Measurements from ENCODE around the gene MED7. TPM values are rescaled to one million over a fixed set of nuclear protein-coding genes. Genes with fewer than 3 reads are reported as not detected.

Gene MED7
- total RNA-seq, 1 donor from 2014 or later = 9.6 TPM

GRCh38 chr5:157116483-157116954, 26.1 kb downstream of the MED7 start:
- no peaks in the 10 kb centered on the region for H3K36me3 ChIP-seq (ENCODE audit: insufficient read depth, low read length)
- H3K4me3 Mint-ChIP-seq (ENCODE audit: unreplicated experiment) = no peak overlapping the region
- no peak overlapping the region for H3K9ac ChIP-seq (ENCODE audit: low read length)
- no peak overlapping the region for H3K4me3 ChIP-seq (ENCODE audit: insufficient read depth, low read depth, low read length)
- no peaks in the 10 kb centered on the region for H3K27me3 Mint-ChIP-seq (ENCODE audit: low read depth, unreplicated experiment)
- H3K4me1 Mint-ChIP-seq (ENCODE audit: low read depth, unreplicated experiment) = peaks cover 12% of the 10 kb centered on the region
- no peak overlapping the region for H3K27ac ChIP-seq (ENCODE audit: low read depth, low read length)
- H3K9me3 Mint-ChIP-seq (ENCODE audit: unreplicated experiment) = peaks cover 9% of the 10 kb centered on the region
- H4K20me1 ChIP-seq (ENCODE audit: insufficient read depth, low read length) = no peaks in the 10 kb centered on the region
- H2AFZ ChIP-seq (ENCODE audit: low read depth, low read length) = no peak overlapping the region
- no peaks in the 10 kb centered on the region for H3K79me2 ChIP-seq (ENCODE audit: insufficient read depth, low read length)
- no peaks in the 10 kb centered on the region for H3K4me1 ChIP-seq (ENCODE audit: insufficient read depth, low read length)
- H3K27ac Mint-ChIP-seq (ENCODE audit: unreplicated experiment) = no peak overlapping the region
- FAIRE-seq = no peak
- DNase-seq (ENCODE audit: low read depth) = no peak
- no peaks in the 10 kb centered on the region for H3K9me3 ChIP-seq (ENCODE audit: insufficient read depth, low read depth, low read length)
- no peaks in the 10 kb centered on the region for H3K27me3 ChIP-seq (ENCODE audit: insufficient read depth, low read length)
- TF ChIP-seq EZH2 (IDR thresholded peaks at IDR 0.05; ENCODE audit: insufficient read depth, low read length) (no peak), CTCF (IDR thresholded peaks at IDR 0.05; ENCODE audit: insufficient read depth, low read depth, low read length) (no peak)
- no peak overlapping the region for H3K4me2 ChIP-seq (ENCODE audit: low read length)
- H3K36me3 Mint-ChIP-seq (ENCODE audit: low read depth, unreplicated experiment) = no peaks in the 10 kb centered on the region

GRCh38 chr5:157115502-157115901, 27.2 kb downstream of the MED7 start:
- DNase-seq (ENCODE audit: low read depth) (no peak), FAIRE-seq (no peak)
- Histone ChIP-seq H3K4me3 (ENCODE audit: insufficient read depth, low read depth, low read length) (no peak overlapping the region), H3K27ac (ENCODE audit: low read depth, low read length) (no peak overlapping the region), H3K9me3 (ENCODE audit: insufficient read depth, low read depth, low read length) (no peaks in the 10 kb centered on the region), H3K36me3 (ENCODE audit: insufficient read depth, low read length) (no peaks in the 10 kb centered on the region), H3K27me3 (ENCODE audit: insufficient read depth, low read length) (no peaks in the 10 kb centered on the region), H4K20me1 (ENCODE audit: insufficient read depth, low read length) (no peaks in the 10 kb centered on the region), H3K4me2 (ENCODE audit: low read length) (no peak overlapping the region), H3K9ac (ENCODE audit: low read length) (no peak overlapping the region), H3K4me1 (ENCODE audit: insufficient read depth, low read length) (no peaks in the 10 kb centered on the region), H3K79me2 (ENCODE audit: insufficient read depth, low read length) (no peaks in the 10 kb centered on the region), H2AFZ (ENCODE audit: low read depth, low read length) (no peak overlapping the region)
- Mint-ChIP-seq H3K4me1 (ENCODE audit: low read depth, unreplicated experiment) (peaks cover 12% of the 10 kb centered on the region), H3K9me3 (ENCODE audit: unreplicated experiment) (no peaks in the 10 kb centered on the region), H3K36me3 (ENCODE audit: low read depth, unreplicated experiment) (no peaks in the 10 kb centered on the region), H3K27ac (ENCODE audit: unreplicated experiment) (no peak overlapping the region), H3K4me3 (ENCODE audit: unreplicated experiment) (no peak overlapping the region), H3K27me3 (ENCODE audit: low read depth, unreplicated experiment) (no peaks in the 10 kb centered on the region)
- no peak for TF ChIP-seq CTCF (IDR thresholded peaks at IDR 0.05; ENCODE audit: insufficient read depth, low read depth, low read length)
- no peak for TF ChIP-seq EZH2 (IDR thresholded peaks at IDR 0.05; ENCODE audit: insufficient read depth, low read length)

- Histone ChIP-seq H3K27ac (ENCODE audit: low read depth, low read length) (no peak overlapping the region), H3K27me3 (ENCODE audit: insufficient read depth, low read length) (no peaks in the 10 kb centered on the region), H3K9me3 (ENCODE audit: insufficient read depth, low read depth, low read length) (no peaks in the 10 kb centered on the region), H3K79me2 (ENCODE audit: insufficient read depth, low read length) (no peaks in the 10 kb centered on the region), H3K4me2 (ENCODE audit: low read length) (no peak overlapping the region), H4K20me1 (ENCODE audit: insufficient read depth, low read length) (no peaks in the 10 kb centered on the region), H3K4me1 (ENCODE audit: insufficient read depth, low read length) (no peaks in the 10 kb centered on the region), H2AFZ (ENCODE audit: low read depth, low read length) (no peak overlapping the region), H3K9ac (ENCODE audit: low read length) (no peak overlapping the region), H3K4me3 (ENCODE audit: insufficient read depth, low read depth, low read length) (no peak overlapping the region), H3K36me3 (ENCODE audit: insufficient read depth, low read length) (no peaks in the 10 kb centered on the region)
- Mint-ChIP-seq H3K27ac (ENCODE audit: unreplicated experiment) (no peak overlapping the region), H3K9me3 (ENCODE audit: unreplicated experiment) (no peaks in the 10 kb centered on the region), H3K4me3 (ENCODE audit: unreplicated experiment) (no peak overlapping the region), H3K4me1 (ENCODE audit: low read depth, unreplicated experiment) (peaks cover 13% of the 10 kb centered on the region), H3K27me3 (ENCODE audit: low read depth, unreplicated experiment) (no peaks in the 10 kb centered on the region), H3K36me3 (ENCODE audit: low read depth, unreplicated experiment) (no peaks in the 10 kb centered on the region)
- TF ChIP-seq EZH2 (IDR thresholded peaks at IDR 0.05; ENCODE audit: insufficient read depth, low read length) = no peak
- no peak for TF ChIP-seq CTCF (IDR thresholded peaks at IDR 0.05; ENCODE audit: insufficient read depth, low read depth, low read length)
- FAIRE-seq (no peak), DNase-seq (ENCODE audit: low read depth) (no peak)
These were observed 27.7 kb downstream of the MED7 start for GRCh38 chr5:157115012-157115411.
